HG03108 (cell line): ENCODE data around the gene GCA.

Source experiments
- ATAC-seq: cut with Tn5 transposase; IDR thresholded peaks from one replicate; pipeline ENCODE4 v1.9.1; 2021; ENCODE audit warnings: moderate library complexity; ENCODE audit not compliant: unreplicated experiment

GCA gene, protein sequence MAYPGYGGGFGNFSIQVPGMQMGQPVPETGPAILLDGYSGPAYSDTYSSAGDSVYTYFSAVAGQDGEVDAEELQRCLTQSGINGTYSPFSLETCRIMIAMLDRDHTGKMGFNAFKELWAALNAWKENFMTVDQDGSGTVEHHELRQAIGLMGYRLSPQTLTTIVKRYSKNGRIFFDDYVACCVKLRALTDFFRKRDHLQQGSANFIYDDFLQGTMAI

DNA sequence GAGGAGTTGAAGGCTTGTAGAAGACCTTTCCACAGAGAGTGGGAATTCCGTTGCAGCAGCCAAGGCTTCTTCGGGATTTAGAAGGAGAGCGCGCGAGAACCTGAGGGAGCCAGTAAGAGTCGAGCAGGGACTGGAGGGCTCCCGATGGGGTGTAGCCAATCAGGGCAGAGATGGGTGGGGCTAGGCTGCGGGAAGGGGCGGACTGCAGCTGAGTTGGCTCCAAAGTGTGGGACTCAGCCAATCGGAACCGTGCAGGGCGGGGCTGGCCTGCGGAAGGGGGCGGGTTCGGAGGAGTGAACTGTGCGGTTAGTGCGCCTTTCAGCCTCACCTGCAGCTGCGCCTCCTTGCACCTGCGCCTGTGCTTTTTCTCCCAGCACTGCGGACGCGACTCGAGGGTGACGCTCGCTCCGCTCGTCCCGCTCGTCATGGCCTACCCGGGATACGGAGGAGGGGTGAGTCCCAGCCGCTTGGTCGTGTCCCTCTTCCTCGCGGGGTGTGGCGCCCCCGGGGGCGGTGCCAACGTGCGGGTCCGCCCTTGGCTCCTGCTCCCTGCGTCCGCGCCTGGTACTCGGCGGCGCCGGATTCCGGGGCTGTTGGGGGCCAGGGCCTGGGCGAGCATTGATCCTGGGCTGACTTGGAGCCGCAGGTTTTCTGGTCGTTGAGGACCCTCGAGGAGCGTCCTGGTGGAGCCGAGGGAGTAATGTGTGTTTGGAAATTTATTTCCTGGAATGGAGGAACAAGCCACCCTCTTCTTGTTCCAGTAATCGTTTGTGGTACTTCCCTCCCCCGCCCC is at the start of gene GCA:
Gene GCA (plus strand): TSS at position 309 of the 793 bp plus-strand sequence. CDS start 117 bp downstream, at position 426.
- peak; percentile 99 for ATAC-seq

DNA sequence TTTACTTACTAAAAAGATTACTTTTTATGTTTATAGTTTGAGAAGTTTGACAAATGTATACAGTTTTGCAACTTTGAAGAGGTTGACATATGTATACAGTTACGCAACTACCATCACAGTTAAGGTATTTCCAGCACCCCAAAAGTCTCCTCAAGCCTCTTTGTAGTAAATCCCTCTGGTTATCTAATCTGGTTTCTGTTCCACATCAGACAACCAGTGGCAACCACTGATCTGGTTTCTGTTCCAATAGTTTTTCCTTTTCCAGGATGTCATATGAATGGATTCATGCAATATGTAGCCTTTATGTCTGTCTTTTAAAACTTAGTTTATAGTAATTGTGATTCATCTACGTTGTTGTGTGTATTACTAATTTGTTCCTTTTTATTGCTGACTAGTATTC is 48.9 kb upstream of the GCA start:
- ATAC-seq: no peak

DNA sequence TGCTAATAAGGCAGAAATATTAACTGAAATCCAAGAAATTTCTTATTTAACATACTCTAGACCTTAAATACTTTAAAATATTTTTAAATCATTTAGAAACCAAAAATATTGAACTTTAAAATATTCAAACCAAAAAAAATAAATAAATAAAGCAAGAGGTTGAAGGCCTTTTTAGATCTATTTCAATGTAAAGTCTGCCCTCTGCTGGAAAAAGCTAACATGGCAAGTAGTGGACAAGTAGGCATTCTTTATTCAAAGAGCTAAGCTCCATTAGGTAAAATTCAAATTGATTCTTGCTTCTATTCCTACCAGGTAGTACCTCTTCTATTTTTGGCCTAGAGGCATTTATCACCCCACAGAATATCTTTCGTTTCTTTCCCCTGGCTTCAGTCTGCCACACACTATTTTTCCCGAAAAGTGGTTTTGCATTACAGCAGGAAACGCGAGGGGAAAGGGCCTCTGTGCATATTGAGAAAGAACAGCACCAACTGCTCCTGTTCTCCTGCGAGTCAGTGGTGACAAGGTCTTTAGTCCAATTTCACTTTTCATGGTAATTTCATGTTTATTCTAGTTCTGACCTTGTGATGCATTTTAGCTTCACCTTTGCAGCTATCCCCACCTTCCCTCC is 45.9 kb upstream of the GCA start:
- ATAC-seq: no peak

DNA sequence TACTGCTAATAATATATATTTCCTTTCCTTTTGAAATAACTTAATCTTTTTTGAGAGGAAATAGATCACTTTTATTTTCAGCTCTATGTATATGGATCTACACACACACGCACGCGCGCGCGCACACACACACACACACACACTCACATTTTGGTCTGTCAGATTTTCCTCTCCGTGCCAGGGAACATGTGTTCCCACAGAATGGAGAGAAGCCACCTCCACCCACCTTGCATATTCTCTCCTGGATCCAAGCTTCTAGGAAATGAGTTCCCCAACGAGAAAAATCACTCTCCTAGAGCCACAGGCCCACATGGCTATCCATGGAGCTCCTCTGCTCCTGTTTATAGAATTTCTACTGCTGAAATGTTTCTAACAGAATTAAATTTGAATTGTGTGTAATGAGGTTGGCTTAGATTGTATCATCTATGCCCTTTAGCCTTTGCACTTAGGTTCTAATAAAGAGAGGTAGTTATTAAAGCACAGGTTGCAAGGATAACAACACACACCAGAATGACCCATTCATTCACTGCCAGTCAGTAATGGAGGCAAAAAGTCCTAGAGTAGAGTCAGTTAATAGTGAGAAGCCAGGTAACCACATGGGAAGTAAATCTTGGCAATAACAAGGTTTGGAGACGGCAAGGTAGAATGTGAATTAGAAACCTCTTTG is 45.1 kb upstream of the GCA start:
- no peak for ATAC-seq

DNA sequence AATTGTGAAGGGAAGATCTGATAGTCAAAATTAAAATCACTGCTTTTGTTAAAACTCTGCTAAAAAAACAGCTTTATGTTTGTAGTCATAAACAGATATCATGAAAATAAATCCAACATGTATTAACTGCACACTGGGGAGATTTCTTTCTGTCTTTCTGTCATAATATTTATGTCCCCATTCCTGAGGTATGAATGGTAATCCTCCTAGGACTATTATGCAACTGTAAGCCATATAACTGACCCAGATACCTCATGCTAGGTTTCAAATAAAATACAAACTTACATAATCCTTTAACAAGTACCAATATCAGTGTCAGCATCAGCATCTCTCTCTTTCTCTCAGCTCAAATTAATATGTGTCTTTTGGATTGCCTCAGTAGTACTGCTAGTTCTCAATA is 43.7 kb upstream of the GCA start:
- no peak for ATAC-seq

DNA sequence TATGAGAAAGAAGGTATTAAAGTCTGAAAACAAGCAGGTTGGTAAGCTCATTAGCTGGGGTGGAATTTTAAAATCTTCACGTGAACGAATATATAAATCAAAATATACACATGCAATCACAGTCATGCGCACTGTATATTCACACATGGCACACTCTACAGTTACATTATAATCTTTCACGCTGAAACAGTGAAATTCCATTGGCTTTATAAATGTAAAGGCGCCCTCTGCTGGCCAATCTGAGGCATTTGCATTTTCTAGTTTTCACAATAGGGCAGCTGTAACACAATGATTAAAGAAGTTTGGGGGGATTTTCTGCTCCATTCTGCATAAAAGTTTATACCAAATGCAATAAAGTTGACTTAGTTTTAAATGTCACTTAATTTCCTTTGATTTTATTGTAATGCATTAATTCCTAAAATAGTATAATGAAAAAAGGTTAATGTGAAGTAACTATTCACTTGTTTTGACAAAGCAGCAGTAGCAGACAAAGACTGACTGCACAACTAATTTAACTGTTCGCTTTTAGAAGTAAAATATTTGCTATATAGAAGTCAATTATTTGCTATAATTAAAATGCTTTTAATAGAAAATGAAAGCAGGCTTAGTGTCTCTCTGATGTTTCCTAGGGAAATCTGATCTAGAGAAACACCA is 42.7 kb upstream of the GCA start:
- peak; percentile 58 for ATAC-seq

DNA sequence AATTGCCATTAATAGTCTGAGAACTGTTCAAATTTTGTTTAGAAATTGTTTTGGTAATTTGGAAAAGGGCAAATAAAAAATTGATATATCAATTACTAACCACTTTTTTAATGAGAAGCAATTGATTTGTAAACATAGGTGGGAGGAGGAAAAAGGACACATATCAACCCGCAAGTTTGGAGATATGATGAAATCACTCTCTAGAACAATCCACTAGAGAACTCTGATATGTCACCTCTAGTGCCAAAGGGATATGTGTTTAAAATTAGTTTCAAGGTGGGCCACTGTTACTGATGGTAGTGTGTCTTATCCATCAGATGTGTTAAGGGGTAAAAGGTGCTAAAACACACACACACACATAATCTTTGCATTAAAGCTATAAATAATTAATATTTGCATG is 42.1 kb upstream of the GCA start:
- no peak for ATAC-seq

DNA sequence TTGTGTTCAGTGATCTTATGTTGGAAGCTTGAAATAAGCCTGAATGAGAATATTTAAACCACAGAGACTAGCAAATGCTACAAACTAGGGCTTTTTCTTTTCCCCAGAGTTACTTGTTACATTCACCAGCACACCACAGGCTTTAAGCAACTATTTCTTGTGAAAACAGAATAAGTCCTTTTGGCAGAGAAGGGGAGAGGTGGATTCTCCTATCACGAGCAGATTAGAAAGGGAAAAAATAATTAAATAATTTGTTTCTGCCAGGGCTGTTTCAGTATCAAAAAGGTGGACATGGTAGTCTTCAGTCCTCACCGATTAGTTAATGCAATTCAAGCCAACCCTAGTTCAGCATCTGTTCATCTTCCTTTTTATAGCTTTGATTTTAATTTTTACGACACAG is 38.0 kb upstream of the GCA start:
- no peak for ATAC-seq

DNA sequence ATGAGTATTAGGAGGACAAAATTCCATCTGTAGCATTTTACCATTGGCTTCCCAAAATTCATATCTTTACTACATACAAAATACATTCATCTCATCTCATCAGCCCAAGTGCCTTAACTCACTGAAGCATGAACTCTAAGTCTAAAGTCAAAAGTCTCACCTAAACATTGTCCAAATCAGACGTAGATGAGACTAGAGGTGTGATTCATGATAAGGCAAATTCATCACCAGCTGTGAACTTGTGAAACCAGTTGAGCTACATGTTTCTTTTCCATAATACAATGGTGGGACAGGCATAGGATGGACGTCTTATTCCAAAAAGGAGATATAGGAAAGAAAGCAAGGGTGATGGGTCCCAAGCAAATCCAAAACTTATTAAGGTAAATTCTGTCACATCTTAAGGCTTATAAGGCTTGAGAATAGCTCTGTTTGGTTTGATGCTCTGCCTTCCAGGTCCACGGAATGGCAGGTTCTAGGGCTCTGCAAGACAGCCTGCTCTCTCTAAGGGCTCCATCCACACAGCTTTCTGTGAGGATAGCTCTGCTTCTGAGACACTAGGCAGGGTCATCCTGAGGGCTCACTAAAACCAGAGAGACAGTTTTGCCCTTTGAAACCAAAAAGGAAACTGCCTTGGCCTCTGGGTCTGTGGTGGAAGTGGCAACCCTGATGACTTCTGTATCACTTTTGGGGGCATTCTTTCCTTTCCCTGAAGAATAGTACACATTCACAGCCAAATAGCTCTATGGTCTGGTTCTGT is 35.0 kb upstream of the GCA start:
- peak; percentile 81 for ATAC-seq

DNA sequence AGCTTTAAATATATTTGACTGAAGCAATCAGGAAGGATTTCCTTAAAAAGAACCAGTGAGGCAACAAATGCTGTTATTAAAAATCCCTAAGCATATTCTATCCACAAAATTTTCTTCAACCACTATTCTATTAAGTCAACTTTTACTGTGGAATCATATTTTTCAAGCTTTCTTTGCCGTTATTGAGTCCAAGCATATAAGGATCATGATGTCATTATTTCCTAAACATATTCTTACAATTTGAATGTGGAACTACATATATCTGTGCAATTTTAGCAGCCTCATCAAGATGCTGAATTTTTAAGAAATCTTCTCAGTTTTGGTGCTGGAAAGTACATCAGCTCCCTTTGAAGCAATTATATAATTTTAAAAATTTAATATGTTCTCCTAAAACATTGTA is 31.1 kb upstream of the GCA start:
- ATAC-seq: no peak

DNA sequence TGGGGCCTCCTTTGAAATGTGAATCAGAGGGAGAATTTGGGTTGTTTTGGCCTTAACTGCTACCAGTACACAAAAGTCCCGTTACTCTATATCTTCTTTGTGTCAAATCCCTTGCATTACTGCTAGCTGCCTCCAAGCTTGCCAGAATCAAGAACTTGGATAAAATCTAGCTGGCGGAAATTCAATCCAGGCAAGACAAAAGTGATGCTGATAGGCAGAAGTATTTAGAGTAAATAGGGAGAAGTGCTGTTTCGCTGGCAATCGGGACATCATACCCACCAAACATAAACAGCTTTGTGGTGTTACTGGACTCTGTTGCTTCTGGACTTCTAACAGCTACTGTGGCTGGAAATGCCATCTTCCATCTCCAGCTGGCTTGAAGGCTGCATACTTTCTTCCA is 28.0 kb upstream of the GCA start:
- ATAC-seq: no peak

DNA sequence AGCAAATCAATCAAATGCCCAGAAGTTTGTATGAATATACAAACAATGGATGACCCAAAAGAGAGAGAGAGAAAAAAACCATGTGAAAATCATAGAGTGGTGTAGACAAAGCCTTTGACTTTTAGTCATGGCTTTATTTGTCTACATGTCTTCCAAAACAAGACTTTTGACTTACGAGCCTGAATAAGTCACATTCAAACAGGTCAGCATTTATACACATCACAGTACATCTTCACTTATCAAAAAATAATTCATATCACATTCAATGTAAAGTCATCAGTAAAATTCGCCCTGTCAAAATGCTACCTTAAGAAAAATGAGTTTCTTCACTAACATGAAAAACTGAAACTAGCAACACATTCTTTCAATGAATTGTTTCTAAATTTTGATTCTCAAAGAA is 27.3 kb upstream of the GCA start:
- ATAC-seq: no peak

DNA sequence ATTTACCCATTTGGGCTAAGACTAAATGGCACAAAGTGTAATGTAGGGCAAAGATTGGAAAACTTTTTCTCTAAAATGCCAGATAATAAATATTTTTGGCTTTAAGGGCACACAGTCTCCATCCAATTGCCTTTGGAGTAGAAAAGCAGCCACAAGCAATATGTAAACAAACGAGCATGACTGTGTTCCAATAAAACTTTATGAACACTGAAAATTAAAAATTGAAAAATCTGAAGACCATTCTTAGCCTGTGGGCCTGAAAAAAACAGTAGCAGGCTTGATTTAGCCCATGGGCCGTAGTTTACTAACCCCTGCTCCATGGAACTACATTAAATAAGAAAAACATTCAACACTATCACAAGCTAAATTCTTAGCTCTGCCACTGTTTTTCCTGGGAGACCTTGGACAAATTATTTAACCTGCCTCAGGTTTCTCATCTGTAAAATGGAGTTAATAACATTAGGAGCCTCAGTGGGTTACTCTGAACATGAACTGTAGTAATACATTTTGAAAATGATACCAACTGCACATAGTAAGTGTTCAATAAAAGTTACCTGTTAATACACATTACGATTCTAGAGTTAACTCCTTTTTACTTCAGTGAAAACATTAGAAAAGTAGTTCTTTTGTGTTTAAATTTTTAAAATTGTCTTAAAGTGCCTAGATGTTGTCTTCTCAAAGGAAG is 26.7 kb upstream of the GCA start:
- no peak for ATAC-seq

DNA sequence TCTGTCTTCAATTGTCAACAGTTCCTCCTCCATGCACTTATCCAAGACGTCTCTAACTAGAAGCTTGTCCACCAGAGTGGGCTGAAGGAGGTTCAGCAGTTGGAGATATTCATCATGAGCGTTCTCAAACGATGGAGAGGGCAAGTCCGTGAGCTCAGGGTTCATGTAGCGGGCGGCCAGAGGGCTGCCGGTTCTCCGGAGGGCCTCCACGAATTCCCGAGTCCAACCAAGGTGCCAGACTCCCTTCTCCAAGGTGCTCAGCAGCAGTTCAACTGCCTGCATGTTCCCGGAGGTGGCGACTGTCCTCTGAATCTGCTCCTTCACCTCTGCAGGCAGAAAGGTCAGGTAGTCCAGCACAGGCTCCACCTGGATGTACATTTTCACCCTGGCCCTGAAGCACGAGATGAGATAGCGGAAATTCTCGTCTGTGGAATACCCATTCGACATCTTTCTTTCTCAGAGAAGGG is 26.0 kb upstream of the GCA start:
- peak; percentile 10 for ATAC-seq

DNA sequence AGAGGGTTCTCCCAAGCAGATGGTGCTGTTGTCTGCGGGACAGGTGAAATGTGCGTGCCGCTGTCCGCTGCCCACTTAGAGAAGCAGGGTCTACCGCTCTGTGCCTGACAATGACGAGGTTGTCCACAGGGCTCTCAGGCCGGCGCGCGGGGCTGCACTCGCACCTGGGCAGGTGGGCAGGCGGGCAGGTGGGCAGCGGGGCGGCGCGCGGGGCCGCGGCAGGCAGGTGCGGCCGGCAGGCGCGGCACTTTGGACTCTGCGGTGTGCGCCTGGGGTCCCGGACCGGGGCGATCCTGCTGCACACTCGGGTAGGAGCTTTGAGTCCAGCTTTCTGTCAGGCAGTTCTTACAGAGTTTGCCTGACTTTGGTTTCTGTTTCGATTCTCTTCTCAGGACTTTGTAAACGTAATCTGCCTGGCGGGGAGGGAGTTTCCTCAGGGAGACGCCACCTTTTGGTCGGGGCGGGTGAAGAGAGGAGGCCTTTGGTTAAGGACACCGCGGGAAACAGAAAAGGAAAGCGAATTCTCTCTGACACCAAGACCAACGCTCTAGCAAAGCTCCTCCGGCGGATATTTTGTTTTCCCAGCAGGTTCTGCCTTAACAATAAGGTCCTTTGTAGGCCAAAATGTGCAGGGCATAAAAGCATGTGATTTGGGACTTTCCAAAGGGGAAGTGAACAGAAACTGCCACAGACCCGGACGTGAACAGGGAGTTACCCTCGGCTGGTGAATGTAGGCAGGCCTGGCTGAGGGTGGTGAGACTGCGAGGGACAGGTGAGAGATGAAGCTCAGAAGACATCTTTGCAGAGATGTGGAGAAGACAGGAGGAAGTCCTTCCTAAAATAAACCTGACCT is 25.4 kb upstream of the GCA start, which contains the start of gene IFIH1:
Gene IFIH1 (minus strand): TSS at position 357 of the 853 bp plus-strand sequence. CDS start 377 bp downstream, outside the sequence.
- ATAC-seq: peak; percentile 85

DNA sequence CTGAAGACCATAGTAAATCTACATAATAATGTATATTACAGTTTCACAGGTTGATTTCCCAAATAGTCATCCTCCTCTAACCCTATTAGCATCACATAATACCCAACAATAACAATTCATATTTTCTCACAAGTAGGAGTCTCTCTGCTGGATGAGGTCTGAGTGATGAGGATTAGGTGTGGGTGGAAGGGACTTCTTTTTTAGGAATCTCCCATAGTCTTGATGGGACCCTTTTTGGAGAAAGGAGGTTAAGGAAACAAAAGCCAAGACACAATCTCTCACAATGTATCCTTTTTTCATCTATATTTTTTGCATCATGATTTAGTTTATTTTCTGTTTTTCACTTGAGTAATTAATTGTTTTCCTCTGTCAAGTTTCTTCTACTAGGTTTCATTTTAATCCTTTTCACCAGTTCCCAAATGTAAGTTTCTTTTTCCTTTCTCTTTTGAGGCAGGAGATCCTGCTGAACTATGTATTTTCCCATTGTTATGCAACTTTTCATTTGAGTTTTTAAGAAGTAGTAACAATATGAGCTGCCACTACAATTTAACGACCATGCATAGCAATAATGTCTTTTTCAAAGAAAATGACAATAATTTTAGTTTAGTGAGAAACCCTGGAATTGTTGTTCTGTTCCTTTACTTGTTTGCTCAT is 22.9 kb upstream of the GCA start:
- ATAC-seq: no peak

DNA sequence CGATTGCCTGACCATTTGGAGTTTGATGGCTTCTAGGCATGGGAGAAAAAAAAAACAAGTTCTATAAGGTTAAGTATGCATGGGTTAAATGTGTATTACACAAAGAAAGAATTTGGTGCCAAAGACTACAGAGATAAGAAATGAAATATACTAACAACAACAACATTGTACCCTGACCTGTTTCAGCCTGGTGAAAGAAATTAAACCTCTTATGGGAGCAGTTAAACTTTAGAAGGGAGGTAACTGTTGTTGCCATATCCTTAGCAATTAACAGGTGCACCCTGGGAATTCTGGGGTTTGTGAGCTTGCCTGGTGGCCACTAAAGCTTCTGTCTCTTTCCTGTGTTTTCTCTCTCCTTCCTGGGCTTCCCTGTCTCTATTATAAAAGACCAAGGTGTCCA is 19.0 kb upstream of the GCA start:
- no peak for ATAC-seq

DNA sequence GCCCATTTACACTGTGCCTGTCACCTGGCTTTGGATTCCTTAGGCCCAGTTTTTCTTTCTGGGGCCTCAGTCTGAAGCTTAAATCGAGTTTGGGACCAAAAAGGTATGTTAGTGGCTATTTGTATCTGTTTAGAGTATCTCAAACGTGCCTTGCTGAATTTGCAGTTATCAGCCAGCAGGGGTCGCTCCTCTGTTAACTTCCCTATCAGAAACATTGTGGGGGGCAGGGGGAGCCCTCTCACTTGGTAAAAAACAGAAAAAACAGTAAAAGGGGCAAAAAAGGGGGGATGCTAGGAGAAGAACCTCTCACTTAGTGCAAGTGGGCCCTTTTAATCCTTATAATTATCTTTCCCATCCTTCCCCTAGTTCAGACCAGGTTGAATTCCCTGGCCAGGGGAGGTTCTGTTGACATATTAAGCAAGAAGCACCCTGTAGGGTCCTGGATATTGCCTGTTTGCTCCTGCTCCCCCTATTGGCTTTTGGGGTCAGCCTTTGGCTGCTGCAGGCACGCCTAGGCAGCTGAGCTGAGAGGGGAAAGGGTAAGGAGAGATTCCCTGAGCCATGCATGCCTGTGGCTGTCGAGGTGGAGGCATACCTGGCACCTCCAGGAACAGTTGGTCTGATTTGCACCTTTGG is 16.7 kb upstream of the GCA start:
- ATAC-seq: no peak
